K562 (cell line): Measurements from ENCODE around the gene DCAKD. TPM values are rescaled to one million over a fixed set of nuclear protein-coding genes. Genes with fewer than 3 reads are reported as not detected.

Source experiments
- CAMTA2 ChIP-seq: fragments of 250-450 bp; sonication (Bioruptor Pico); conservative IDR thresholded peaks from 2 replicates; pipeline ENCODE4 v1.5.1; 2022
- HCFC1 ChIP-seq: IDR thresholded peaks from 2 replicates; pipeline ENCODE4 v1.6.1; 2012; ENCODE audit warnings: low read depth, low read length, improper control_type of control experiment
- HMG20B ChIP-seq: fragments of 250-450 bp; sonication (Bioruptor Pico); IDR thresholded peaks from 2 replicates; pipeline ENCODE4 v1.5.0; 2021; ENCODE audit warnings: mild to moderate bottlenecking
- MTF1 ChIP-seq: fragments of 250-450 bp; sonication (Bioruptor Pico); IDR thresholded peaks from 2 replicates; pipeline ENCODE4 v1.9.0; 2021; ENCODE audit warnings: moderate library complexity, mild to moderate bottlenecking, inconsistent platforms, borderline replicate concordance
- NCOA4 ChIP-seq: fragments of 450-650 bp; IDR thresholded peaks from 2 replicates; pipeline ENCODE4 v1.6.1; 2018; ENCODE audit warnings: mild to moderate bottlenecking; ENCODE audit not compliant: partially characterized antibody
- NUFIP1 ChIP-seq: fragments of 450-650 bp; IDR thresholded peaks from 2 replicates; pipeline ENCODE4 v1.6.1; 2018; ENCODE audit not compliant: partially characterized antibody
- RBFOX2 ChIP-seq: fragments of 200-400 bp; formaldehyde crosslinking; IDR thresholded peaks from 2 replicates; pipeline ENCODE4 v1.6.1; 2017; ENCODE audit warnings: low read depth, mild to moderate bottlenecking, low read length, moderate library complexity
- SIN3A ChIP-seq, 2 experiments: fragments of 150-350 bp in 1 of 2; IDR thresholded peaks; 2 replicates each; pipeline ENCODE4 v1.6.1; 2011 to 2016; ENCODE audit warnings: borderline replicate concordance in 2 of 2, low read depth in 2 of 2, low read length in 2 of 2, mild to moderate bottlenecking in 2 of 2, moderate library complexity in 2 of 2; ENCODE audit not compliant: control insufficient read depth in 1 of 2
- SMARCE1 ChIP-seq: fragments of 450-650 bp; IDR thresholded peaks from 2 replicates; pipeline ENCODE4 v1.7.1; 2016; ENCODE audit warnings: mild to moderate bottlenecking
- ZNF76 ChIP-seq: fragments of 250-450 bp; sonication (Bioruptor Pico); IDR thresholded peaks from 2 replicates; pipeline ENCODE4 v1.4.0; 2020; ENCODE audit warnings: mild to moderate bottlenecking, moderate library complexity, borderline replicate concordance
- polyA plus RNA-seq, 8 experiments: library from polyadenylated mRNA; depleted of rRNA in 4 of 8; stranded (reverse) in 5 of 8; unstranded in 3 of 8; fragments of >200 nt; fragmentation: Nextera tagmentation in 2 of 8; fragmentation: Illumina TruSeq in 1 of 8; extraction: Ambion mirVana in 2 of 8; extraction: Trizol in 1 of 8; gene quantifications; 2 replicates each; pipeline versions ENCODE4 v1.2.1 to v1.2.3, GENCODE V29; 2011 to 2014; ENCODE audit warnings: inconsistent platforms in 1 of 8, missing spikeins in 1 of 8
- total RNA-seq, 7 experiments: library from RNA; depleted of rRNA in 6 of 7; stranded (reverse); fragments of >200 nt in 6 of 7; fragmentation: Illumina TruSeq in 2 of 7; extraction: Trizol in 2 of 7; gene quantifications; 2 replicates each; pipeline versions ENCODE4 v1.2.1 to v1.2.3, GENCODE V29; 2011 to 2021; ENCODE audit warnings: low replicate concordance in 1 of 7
- TF ChIP-seq, protein P1 (sequence below): fragments of 200-800 bp; sonication (Bioruptor generic); IDR thresholded peaks from 2 replicates; pipeline ENCODE4 v1.6.1; 2017; ENCODE audit warnings: missing genetic modification characterization, missing compliant biosample characterization
- TF ChIP-seq, protein P2 (sequence below), 2 experiments: IDR thresholded peaks; 2 replicates each; pipeline ENCODE4 v1.6.1; 2011; ENCODE audit warnings: borderline replicate concordance in 1 of 2, control low read depth in 1 of 2, low read depth in 1 of 2, low read length in 1 of 2, mild to moderate bottlenecking in 1 of 2, mixed read lengths in 1 of 2, moderate library complexity in 1 of 2; ENCODE audit not compliant: insufficient read depth in 1 of 2, insufficient read length in 1 of 2, poor library complexity in 1 of 2, severe bottlenecking in 1 of 2; ENCODE audit errors: extremely low read depth in 1 of 2

The DCAKD gene
- total and polyA plus RNA-seq, 9 of the 15 experiments (the other 6 are each of a cell fraction or from before 2014, with no cell fraction given): 7.9 to 35.5 (median 21.4) TPM

DNA sequence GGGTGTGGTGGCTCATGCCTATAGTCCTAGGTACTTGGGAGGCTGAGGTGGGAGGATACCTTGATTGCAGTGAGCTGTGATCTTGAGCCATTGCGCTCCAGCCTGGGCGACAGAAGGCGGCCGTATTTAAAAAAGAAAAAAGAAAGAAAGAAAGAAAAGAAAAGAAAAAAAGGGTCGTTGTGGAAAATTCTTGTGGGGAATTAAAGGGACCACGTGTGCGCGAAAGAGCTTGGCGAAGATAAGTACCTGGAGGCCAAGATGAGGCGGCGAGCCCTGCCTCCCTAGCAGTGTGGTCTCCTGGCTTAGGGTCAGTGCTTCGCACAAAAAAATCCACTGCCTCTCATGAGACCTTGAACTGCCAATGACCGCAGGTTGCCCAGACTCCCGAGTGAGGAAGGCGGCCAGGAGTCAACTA is 9.0 kb upstream of the DCAKD start (continued):
- TF ChIP-seq RBFOX2 (no peak), NUFIP1 (peak; percentile 44), MTF1 (CRISPR knock-in tag) (no peak), HCFC1 (no peak), NCOA4 (peak; percentile 62), SIN3A (IDR thresholded peaks at IDR 0.05; ENCODE audit: borderline replicate concordance in 2 of 2, control insufficient read depth in 1 of 2, low read depth in 2 of 2, low read length in 2 of 2) (peak in 1 of 2 experiments; percentile 51; a peak in 1 of 4 replicates), HMG20B (no peak), ZNF76 (0 out of 2 replicates have a peak, but pooled peaks have one; percentile 33), CAMTA2 (CRISPR knock-in tag) (no peak), SMARCE1 (0 out of 2 replicates have a peak, but pooled peaks have one; percentile 61)
- TF ChIP-seq, protein P1, sequence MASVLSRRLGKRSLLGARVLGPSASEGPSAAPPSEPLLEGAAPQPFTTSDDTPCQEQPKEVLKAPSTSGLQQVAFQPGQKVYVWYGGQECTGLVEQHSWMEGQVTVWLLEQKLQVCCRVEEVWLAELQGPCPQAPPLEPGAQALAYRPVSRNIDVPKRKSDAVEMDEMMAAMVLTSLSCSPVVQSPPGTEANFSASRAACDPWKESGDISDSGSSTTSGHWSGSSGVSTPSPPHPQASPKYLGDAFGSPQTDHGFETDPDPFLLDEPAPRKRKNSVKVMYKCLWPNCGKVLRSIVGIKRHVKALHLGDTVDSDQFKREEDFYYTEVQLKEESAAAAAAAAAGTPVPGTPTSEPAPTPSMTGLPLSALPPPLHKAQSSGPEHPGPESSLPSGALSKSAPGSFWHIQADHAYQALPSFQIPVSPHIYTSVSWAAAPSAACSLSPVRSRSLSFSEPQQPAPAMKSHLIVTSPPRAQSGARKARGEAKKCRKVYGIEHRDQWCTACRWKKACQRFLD (CRISPR knock-in tag): 0 out of 2 replicates have a peak, but pooled peaks have one; percentile 9
- TF ChIP-seq, protein P2, sequence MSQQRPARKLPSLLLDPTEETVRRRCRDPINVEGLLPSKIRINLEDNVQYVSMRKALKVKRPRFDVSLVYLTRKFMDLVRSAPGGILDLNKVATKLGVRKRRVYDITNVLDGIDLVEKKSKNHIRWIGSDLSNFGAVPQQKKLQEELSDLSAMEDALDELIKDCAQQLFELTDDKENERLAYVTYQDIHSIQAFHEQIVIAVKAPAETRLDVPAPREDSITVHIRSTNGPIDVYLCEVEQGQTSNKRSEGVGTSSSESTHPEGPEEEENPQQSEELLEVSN (IDR thresholded peaks at IDR 0.05; ENCODE audit: borderline replicate concordance in 1 of 2, extremely low read depth in 1 of 2, insufficient read depth in 1 of 2, insufficient read length in 1 of 2, low read depth in 1 of 2, low read length in 1 of 2, poor library complexity in 1 of 2, severe bottlenecking in 1 of 2): peak in 1 of 2 experiments; percentile 11
